ENCODE measurements around the gene SRI. TPM values are rescaled to one million over a fixed set of nuclear protein-coding genes. Genes with fewer than 3 reads are reported as not detected.
"Not testable (repeated sequence)": the region's sequence is repeated elsewhere in the genome, so short reads cannot be mapped to it uniquely, and the experiment has no call there.

The SRI gene
- total RNA-seq, 1 experiment from 2014 or later, result 87.6 TPM

DNA sequence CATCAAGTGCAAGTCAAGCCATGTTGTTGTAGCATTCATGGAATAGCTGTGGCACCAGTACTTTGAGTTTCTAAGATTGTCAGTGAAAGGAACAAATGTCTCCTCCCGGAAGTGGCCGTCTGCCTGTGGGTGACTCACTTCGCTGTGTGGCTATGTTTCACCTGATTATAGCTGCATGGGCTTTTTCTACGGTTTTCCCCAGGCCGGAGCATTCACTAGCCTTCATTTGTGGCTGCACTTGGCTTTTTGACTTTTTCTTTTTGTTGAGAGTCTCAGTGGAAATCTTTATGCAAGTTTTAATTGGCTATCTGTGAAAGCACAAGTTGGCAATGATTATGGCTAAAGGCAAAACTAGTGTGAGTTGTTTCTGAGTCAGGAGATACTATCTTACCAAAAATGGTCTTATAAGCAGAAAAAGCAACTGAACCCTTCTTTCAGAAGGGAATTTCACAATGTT, 35.0 kb downstream of the SRI start:
- DNase-seq (ENCODE audit: low read depth), result peak; percentile 51

DNA sequence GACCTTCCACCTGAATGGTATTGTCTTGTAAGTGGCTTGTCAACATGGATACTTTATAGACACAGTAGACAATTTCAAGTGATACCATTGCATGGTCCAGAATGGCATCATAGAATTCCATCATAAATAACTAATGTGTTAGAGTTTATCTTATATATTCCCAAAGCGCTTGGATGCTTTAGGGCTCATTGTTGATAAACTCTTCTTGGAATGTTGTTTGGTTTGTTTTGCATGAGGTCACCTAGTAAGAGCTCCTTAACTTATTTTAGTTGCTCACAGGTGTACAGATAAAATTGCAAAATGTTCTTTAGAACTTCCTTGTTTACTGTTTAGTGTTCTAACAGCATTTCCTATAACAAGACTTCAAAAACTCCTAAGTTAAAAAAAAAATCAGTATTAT, 36.8 kb downstream of the SRI start:
- DNase-seq (ENCODE audit: low read depth), result no peak

DNA sequence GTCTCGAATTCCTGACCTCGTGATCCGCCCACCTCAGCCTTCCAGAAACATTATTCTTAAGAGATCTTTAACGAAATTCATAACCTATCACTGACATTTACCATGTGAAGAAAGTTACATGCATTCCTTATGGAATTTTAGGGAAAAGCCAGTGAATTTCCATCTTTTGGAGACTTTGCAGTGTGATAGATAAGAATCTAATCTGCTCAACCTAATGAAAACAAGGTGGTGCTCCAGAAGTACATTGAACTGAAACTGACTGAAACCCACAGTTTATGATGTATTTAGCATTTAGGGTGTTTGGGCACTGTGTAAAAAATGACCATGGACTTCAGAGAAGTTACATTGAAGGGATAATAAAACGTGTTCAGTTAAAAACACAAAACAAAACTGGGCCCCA, 43.6 kb downstream of the SRI start:
- DNase-seq (ENCODE audit: low read depth), result no peak

DNA sequence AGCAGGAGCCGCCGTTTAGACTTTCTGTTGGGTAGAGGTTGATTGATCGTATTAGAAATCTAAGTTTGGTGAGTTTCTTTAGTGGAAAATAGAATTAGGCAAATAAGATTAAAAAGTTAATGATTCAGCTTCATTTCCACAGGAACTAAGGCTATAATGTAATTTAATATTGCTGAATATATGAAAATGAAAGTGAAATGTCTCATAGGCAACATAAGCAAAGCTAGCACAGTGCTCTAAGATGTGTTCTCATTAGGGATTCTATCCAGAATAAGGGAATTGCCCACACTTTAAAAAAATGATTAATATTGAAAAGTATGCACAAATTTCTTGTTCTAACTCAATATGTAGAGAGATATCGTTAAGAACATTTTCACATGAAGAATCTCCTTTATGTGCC, 47.0 kb downstream of the SRI start:
- DNase-seq (ENCODE audit: low read depth), result no peak

DNA sequence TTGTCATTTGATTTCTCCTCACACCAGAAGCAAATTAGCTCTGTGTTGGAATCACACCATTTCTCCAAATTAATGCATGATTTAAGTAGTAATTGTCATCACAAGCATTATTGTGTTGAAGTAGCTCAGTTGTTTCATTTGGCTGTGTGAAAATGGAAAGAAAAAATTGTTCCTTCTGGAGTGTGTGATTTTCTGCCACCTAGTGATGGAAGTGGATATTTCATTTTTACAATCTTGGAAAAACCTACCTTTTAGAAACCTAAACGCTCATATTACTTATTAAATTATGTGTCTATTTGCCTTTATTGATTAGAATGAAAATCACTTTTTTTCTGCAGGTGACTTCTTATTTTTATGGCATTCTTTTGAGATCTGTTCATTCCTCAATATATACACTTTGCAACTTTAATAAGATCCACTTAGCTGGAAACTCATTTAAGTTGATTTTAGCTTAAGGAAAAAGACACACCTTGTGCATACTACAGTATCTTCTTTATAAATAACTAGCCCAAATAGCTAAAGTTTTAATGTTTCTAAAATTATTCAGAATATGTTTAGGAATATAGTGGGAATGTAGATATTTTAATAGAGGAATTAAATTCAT, 50.0 kb downstream of the SRI start:
- peak; percentile 15 for DNase-seq (ENCODE audit: low read depth)

DNA sequence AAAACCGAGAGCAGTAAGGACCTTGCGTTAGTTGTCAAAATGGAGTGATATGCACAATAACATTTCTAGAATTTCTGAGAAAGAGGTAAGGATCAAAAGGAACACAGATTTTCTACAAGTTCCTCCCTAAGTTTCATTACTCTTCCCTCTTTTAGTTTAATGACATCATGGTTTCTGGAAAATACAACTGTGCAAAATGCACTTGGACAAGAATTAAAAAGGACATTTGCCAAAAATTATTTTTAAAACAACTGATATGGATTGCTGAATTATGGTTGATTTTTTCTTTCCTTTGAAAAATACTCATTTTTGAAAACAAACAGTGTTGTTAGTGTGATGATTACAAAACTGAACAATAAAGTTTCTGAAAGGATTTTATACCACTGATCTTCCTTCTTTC, 52.1 kb downstream of the SRI start:
- DNase-seq (ENCODE audit: low read depth), result no peak

DNA sequence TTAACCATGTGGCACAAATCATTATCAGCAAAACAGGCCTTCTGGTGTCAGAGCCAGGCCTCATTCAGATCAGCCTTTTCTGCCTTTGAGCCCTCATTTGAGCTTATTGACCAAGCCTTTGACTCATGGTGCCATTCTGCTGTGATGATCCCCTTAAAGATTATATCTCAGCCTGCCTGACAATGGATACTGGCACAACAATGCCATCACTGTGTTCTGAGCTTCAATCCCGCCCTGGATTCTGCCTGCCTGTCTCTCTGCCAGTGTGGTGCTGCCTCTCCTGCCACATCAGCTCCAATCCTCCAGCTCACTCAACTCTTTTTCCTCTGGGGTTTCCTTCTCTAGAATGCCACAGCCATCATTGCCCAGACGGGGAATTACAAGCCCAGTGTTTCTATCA, 52.6 kb downstream of the SRI start:
- no peak for DNase-seq (ENCODE audit: low read depth)

DNA sequence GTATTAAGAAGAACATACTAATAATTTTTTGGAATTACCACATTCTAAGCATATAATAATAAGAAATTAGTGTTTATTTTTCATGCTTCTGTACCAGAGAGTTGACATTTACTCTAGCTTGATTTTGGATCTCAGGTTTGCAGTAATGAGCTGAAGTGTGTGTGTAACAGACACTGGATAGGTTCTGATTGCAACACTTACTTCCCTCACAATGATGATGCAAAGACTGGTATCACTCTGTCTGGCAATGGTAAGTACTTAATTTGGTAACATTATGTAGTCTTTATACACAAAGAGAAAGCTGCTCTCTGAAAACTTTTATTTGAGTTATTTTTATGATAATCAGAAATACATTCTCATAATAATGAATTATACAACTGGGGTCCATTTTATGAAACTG, 54.1 kb downstream of the SRI start:
- DNase-seq (ENCODE audit: low read depth), result no peak

DNA sequence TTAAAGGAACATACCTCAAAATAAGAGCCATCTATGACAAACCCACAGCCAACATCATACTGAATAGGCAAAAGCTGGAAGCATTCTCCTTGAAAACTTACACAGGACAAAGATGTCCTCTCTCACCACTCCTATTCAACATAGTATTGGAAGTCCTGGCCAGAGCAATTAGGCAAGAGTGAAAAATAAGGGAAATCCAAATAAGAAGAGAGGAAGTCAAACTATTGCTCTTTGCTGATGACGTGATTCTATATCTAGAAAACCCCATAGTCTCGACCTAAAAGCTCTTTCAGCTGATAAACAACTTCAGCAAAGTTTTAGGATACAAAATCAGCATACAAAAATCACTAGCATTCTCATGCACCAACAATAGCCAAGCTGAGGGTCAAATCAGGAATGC, 60.1 kb downstream of the SRI start:
- DNase-seq (ENCODE audit: low read depth), result not testable (repeated sequence)

DNA sequence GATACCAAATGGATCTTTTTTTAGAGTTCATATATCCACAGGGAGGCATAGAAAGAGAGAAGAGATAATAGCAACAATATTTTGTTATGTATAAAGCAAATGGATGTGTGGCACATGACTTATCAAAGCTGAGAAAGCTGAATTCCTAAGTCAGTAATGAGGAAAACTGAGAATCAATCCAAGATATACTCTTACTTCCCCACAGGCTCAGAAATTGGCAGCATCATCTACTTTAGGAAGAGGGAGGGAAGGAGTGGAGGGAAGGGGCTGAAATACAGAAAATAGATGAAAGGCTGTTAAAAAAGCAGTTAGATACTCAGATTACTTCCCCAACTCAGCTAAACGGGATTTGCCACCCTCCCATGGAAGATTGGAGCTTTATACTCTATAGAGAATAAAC, 63.5 kb downstream of the SRI start:
- DNase-seq (ENCODE audit: low read depth), result no peak

DNA sequence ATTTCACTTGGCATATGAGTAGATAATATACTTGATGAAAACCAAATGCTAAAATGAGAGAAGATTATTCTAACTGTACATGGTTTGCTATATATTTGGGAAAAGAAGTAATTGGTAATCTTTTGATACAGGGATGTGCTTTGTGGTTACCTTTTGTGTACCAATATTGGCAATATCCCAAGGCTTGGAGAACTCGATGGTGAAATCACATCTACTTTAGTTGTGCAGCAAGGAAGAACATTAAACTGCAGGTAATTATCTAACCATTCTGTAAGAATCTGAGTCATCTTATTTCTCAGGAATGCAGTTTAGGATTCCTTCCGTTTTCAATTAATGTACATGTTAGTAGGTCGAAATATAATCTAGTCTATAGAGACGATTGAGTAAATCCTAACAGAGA, 64.1 kb downstream of the SRI start:
- DNase-seq (ENCODE audit: low read depth), result no peak

Other genes with a start within 250 kb of the SRI start
- gene STEAP4, start 86.9 kb upstream of the SRI start, total RNA-seq (2014; rRNA removed), result 0.11 and 0.13 TPM in 2 replicates

Data from LHCN-M2 (cell line).